Heart left ventricle (tissue), 13 donors: Measurements from ENCODE around the gene PCDHGC4.

Experiments used
- CTCF ChIP-seq, 12 donors: fragments of 200-600 bp; sonication (generic) in 4 of 12; IDR thresholded peaks; one replicate each; pipeline versions ENCODE4 v1.5.0 to v1.8.0; 2018 to 2022; ENCODE audit warnings: antibody characterized with exemption in 12 of 12, mild to moderate bottlenecking in 5 of 12
- POLR2A ChIP-seq, 2 donors: fragments of 450-650 bp; IDR thresholded peaks; one replicate each; pipeline ENCODE4 v1.6.1; 2017; ENCODE audit warnings: antibody characterized with exemption in 2 of 2, mild to moderate bottlenecking in 2 of 2, moderate library complexity in 2 of 2
- donor health status: ischemic (EF 13 %, LVEDD 7.1; RV severe dilation, severe dysfunction).
- donor health status: DM: no; HTN: yes; CAD: no.
- donor health status: DM: no; HTN: no; CAD: no.
- donor health status: ischemic (EF 25% LVEDD 6.9; RV normal size, moderate dysfunction).
- donor health status: ischemic (EF 25% LVEDD 5.7; RV mildly dilated, moderate dysfunction).
- donor health status: ischemic (EF 35%, LVEDD 5.7; RV mildly dilated, moderate dysfunction).
- donor health status: nonischemic (EF 11% LVEDD 7.7; RV severe dilation, severe dysfunction).
- donor health status: DM: yes; HTN: yes; CAD: no.
- donor health status: PGD.
- donor health status: ischemic (EF 29% LVEDD 5.4; RV normal size, mild dysfunction).
- donor health status: nonischemic (EF 23%, LVEDD 6.1; RV moderate dilation, normal function).

DNA sequence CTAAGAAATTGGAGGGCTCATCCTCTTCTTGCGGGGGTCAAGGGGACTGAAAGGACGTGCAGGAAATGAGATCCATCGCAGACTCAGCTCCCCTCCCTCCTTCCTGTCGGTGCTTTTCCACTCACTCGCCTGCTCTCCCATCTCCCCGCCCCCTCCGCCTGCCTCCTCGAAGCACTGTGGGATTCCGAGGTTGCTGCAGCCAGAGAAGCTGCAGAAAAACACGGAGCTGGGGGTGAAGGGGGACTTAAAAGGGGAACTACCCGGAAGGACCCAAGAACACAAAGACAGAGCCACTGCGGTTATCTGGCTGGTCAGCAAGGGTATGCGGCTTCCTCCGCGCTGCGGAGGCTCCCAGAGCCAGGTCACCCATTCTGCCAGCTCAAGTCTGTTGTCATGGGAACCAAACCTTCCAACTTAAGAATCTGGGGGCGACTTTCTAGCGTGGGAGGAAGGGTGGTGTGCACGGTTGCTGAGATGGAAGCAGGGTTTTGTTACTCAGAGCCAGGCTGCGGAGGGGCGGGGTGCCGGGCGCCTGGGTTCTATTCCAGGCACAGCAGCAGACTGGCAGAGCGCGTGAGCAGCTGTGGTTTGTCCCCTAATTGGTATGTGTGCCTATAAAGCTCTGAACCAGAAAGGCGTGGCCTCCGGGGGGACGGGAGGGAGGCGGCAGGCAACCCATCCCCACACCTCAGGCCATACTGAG is 28.9 kb downstream of the PCDHGC4 start:
- no peak for TF ChIP-seq CTCF (IDR thresholded peaks at IDR 0.05)
- TF ChIP-seq POLR2A (IDR thresholded peaks at IDR 0.05), result no peak
